H9 (cell line): Measurements from ENCODE around the gene KIF1A. TPM values are rescaled to one million over a fixed set of nuclear protein-coding genes. Genes with fewer than 3 reads are reported as not detected.

Source experiments
- DNase-seq: peaks from one replicate; pipeline ENCODE4 v3.0.0-alpha.2; 2017
- H2AFZ ChIP-seq: one replicate; pipeline ENCODE4 v1.6.1; 2013; ENCODE audit warnings: mild to moderate bottlenecking, low read length, control low read depth, moderate library complexity
- H2AK5ac ChIP-seq: 2 replicates; pipeline ENCODE4 v1.6.1; 2013; ENCODE audit warnings: low read length, control low read depth, mixed read lengths; ENCODE audit not compliant: insufficient read length
- H2BK120ac ChIP-seq: one replicate; pipeline ENCODE4 v1.6.1; 2013; ENCODE audit warnings: low read depth, mild to moderate bottlenecking, low read length, control low read depth, inconsistent platforms; ENCODE audit not compliant: poor library complexity, severe bottlenecking
- H2BK12ac ChIP-seq: 2 replicates; pipeline ENCODE4 v1.6.1; 2013; ENCODE audit warnings: low read length, control low read depth, mixed read lengths, low read depth; ENCODE audit not compliant: insufficient read length
- H2BK15ac ChIP-seq: 2 replicates; pipeline ENCODE4 v1.6.1; 2013; ENCODE audit warnings: low read depth, low read length, control low read depth
- H2BK20ac ChIP-seq: one replicate; pipeline ENCODE4 v1.6.1; 2013; ENCODE audit warnings: low read depth, mild to moderate bottlenecking, low read length, control low read depth, inconsistent platforms; ENCODE audit not compliant: poor library complexity, severe bottlenecking
- H2BK5ac ChIP-seq: 2 replicates; pipeline ENCODE4 v1.6.1; 2013; ENCODE audit warnings: low read length, control low read depth, mixed read lengths; ENCODE audit not compliant: insufficient read length
- H3K14ac ChIP-seq: 2 replicates; pipeline ENCODE4 v1.6.1; 2013; ENCODE audit warnings: low read length, control low read depth; ENCODE audit not compliant: insufficient read depth
- H3K18ac ChIP-seq: 2 replicates; pipeline ENCODE4 v1.6.1; 2013; ENCODE audit warnings: low read depth, mild to moderate bottlenecking, mixed read lengths, low read length, control low read depth; ENCODE audit not compliant: insufficient read length
- H3K23ac ChIP-seq: 2 replicates; pipeline ENCODE4 v1.6.1; 2013; ENCODE audit warnings: low read length, control low read depth, mixed read lengths, low read depth; ENCODE audit not compliant: insufficient read length
- H3K23me2 ChIP-seq: 2 replicates; pipeline ENCODE4 v1.6.1; 2013; ENCODE audit warnings: low read depth, mild to moderate bottlenecking, mixed read lengths, low read length, control low read depth; ENCODE audit not compliant: insufficient read length, poor library complexity, severe bottlenecking
- H3K27ac ChIP-seq: 2 replicates; pipeline ENCODE4 v1.5.1; 2013; ENCODE audit warnings: low read length, control low read depth, mixed read lengths, low read depth; ENCODE audit not compliant: insufficient read length
- H3K27me3 ChIP-seq: 2 replicates; pipeline ENCODE4 v1.6.1; 2013; ENCODE audit warnings: low read length, control low read depth, inconsistent platforms; ENCODE audit not compliant: insufficient read depth
- H3K4ac ChIP-seq: 2 replicates; pipeline ENCODE4 v1.6.1; 2013; ENCODE audit warnings: low read depth, mild to moderate bottlenecking, control low read depth, inconsistent platforms, low read length, moderate library complexity
- H3K4me1 ChIP-seq: 2 replicates; pipeline ENCODE4 v1.6.1; 2013; ENCODE audit warnings: low read length, control low read depth, inconsistent platforms; ENCODE audit not compliant: insufficient read depth
- H3K4me2 ChIP-seq: 2 replicates; pipeline ENCODE4 v1.6.1; 2013; ENCODE audit warnings: low read length, control low read depth, mixed read lengths; ENCODE audit not compliant: insufficient read length, insufficient read depth
- H3K56ac ChIP-seq: 2 replicates; pipeline ENCODE4 v1.6.1; 2013; ENCODE audit warnings: low read depth, mild to moderate bottlenecking, mixed read lengths, low read length, control low read depth; ENCODE audit not compliant: insufficient read length
- H3K79me1 ChIP-seq: 2 replicates; pipeline ENCODE4 v1.6.1; 2013; ENCODE audit warnings: low read depth, mild to moderate bottlenecking, moderate library complexity, low read length, control low read depth, inconsistent platforms; ENCODE audit not compliant: insufficient read depth, poor library complexity, severe bottlenecking
- H3K79me2 ChIP-seq: 2 replicates; pipeline ENCODE4 v1.6.1; 2013; ENCODE audit warnings: low read length, control low read depth, inconsistent platforms; ENCODE audit not compliant: insufficient read depth
- H3K9ac ChIP-seq: 2 replicates; pipeline ENCODE4 v1.6.1; 2013; ENCODE audit warnings: low read length, control low read depth, mixed read lengths; ENCODE audit not compliant: insufficient read length; ENCODE audit errors: extremely low read depth
- H3K9me3 ChIP-seq: one replicate; pipeline ENCODE4 v1.6.1; 2013; ENCODE audit warnings: low read depth, low read length, inconsistent platforms; ENCODE audit not compliant: control insufficient read depth
- H3T11ph ChIP-seq: one replicate; pipeline ENCODE4 v1.6.1; 2013; ENCODE audit warnings: mild to moderate bottlenecking, low read length, control low read depth, inconsistent platforms
- H4K20me1 ChIP-seq: one replicate; pipeline ENCODE4 v1.6.1; 2013; ENCODE audit not compliant: control insufficient read depth, insufficient read length, insufficient read depth
- H4K5ac ChIP-seq: 2 replicates; pipeline ENCODE4 v1.6.1; 2013; ENCODE audit warnings: low read depth, mild to moderate bottlenecking, mixed read lengths, low read length, control low read depth; ENCODE audit not compliant: insufficient read length
- H4K8ac ChIP-seq: replicated peaks from 2 replicates; pipeline ENCODE4 v1.6.1; 2013; ENCODE audit warnings: low read length, control low read depth, mixed read lengths, low read depth; ENCODE audit not compliant: insufficient read length
- H4K91ac ChIP-seq: 2 replicates; pipeline ENCODE4 v1.6.1; 2013; ENCODE audit warnings: low read depth, mild to moderate bottlenecking, moderate library complexity, mixed read lengths, low read length, control low read depth; ENCODE audit not compliant: insufficient read length
- H3K27ac Mint-ChIP-seq, 3 experiments: 2 replicates in 2 of 3; 3 replicates in 1 of 3; pipeline ENCODE4 v1.8.0; 2020 to 2021; ENCODE audit warnings: mixed read lengths in 3 of 3, mild to moderate bottlenecking in 1 of 3, moderate library complexity in 1 of 3
- H3K27me3 Mint-ChIP-seq: 2 replicates; pipeline ENCODE4 v1.8.0; 2021; ENCODE audit warnings: low read depth, mild to moderate bottlenecking, moderate library complexity, mixed read lengths
- H3K36me3 Mint-ChIP-seq, 3 experiments: 2 replicates in 2 of 3; 3 replicates in 1 of 3; pipeline ENCODE4 v1.8.0; 2020 to 2021; ENCODE audit warnings: low read depth in 3 of 3, mixed read lengths in 3 of 3; ENCODE audit not compliant: insufficient read depth in 1 of 3
- H3K4me1 Mint-ChIP-seq, 2 experiments: 2 replicates each; pipeline ENCODE4 v1.8.0; 2020; ENCODE audit warnings: mixed read lengths in 2 of 2
- H3K4me3 Mint-ChIP-seq, 2 experiments: 2 replicates in 1 of 2; 3 replicates in 1 of 2; pipeline ENCODE4 v1.8.0; 2020 to 2021; ENCODE audit warnings: mild to moderate bottlenecking in 2 of 2, mixed read lengths in 2 of 2, moderate library complexity in 1 of 2
- H3K9me3 Mint-ChIP-seq, 2 experiments: 2 replicates in 1 of 2; 3 replicates in 1 of 2; pipeline ENCODE4 v1.8.0; 2020; ENCODE audit warnings: mild to moderate bottlenecking in 2 of 2, mixed read lengths in 2 of 2, moderate library complexity in 1 of 2
- WGBS: extraction: QIAGEN DNeasy Blood & Tissue Kit; methylation state at CpG from one replicate; pipeline ENCODE4 v1.1.7; 2013; ENCODE audit warnings: missing lambda C conversion rate, low lambda C conversion rate, mixed read lengths; ENCODE audit not compliant: insufficient read length; ENCODE audit errors: extremely low coverage; 5-methylcytosine and 5-hydroxymethylcytosine counted together
- total RNA-seq: library from RNA; stranded (reverse); gene quantifications from 2 replicates; pipeline ENCODE4 v1.2.1, GENCODE V29; 2021
- TF ChIP-seq, protein P1 (sequence below): fragments of 200-600 bp; sonication (generic); conservative IDR thresholded peaks from 3 replicates; pipeline ENCODE4 v1.8.0; 2021; ENCODE audit warnings: antibody characterized with exemption, mild to moderate bottlenecking

KIF1A gene
- total RNA-seq, 1 experiment from 2014 or later: 204 TPM

GRCh38 chr2:240786871-240787311 lies 33.1 kb downstream of the KIF1A start:
- H3K4me2 ChIP-seq: no peak overlapping the region

More at GRCh38 chr2:240786871-240787311, 33.1 kb downstream of the KIF1A start:
- Histone ChIP-seq H4K20me1 (no peaks in the 10 kb centered on the region), H2BK15ac (no peak overlapping the region), H2AFZ (no peak overlapping the region), H3T11ph (no peak overlapping the region), H3K4me1 (no peaks in the 10 kb centered on the region), H3K23me2 (no peaks in the 10 kb centered on the region), H3K18ac (no peak overlapping the region), H3K79me2 (peaks cover 2% of the 10 kb centered on the region; the same call in 1 of the 2 replicates), H3K9ac (no peak overlapping the region), H3K79me1 (peaks cover 8% of the 10 kb centered on the region), H3K9me3 (no peaks in the 10 kb centered on the region), H3K4ac (no peak overlapping the region), H4K8ac (no peak overlapping the region), H3K56ac (no peak overlapping the region), H3K14ac (no peak overlapping the region), H3K27ac (no peak overlapping the region), H2AK5ac (no peak overlapping the region), H2BK20ac (no peak overlapping the region), H2BK5ac (no peak overlapping the region), H2BK12ac (no peak overlapping the region), H4K91ac (no peak overlapping the region), H4K5ac (no peak overlapping the region), H3K27me3 (no peaks in the 10 kb centered on the region), H3K23ac (no peak overlapping the region), H2BK120ac (no peak overlapping the region)
- Mint-ChIP-seq H3K36me3 (peaks cover 12 to 57% (median 55%) of the 10 kb centered on the region in 3 experiments), H3K9me3 (no peaks in the 10 kb centered on the region), H3K27ac (no peak overlapping the region), H3K4me3 (no peak overlapping the region), H3K4me1 (no peaks in the 10 kb centered on the region), H3K27me3 (no peaks in the 10 kb centered on the region)
- no peak for DNase-seq
- TF ChIP-seq, protein P1, sequence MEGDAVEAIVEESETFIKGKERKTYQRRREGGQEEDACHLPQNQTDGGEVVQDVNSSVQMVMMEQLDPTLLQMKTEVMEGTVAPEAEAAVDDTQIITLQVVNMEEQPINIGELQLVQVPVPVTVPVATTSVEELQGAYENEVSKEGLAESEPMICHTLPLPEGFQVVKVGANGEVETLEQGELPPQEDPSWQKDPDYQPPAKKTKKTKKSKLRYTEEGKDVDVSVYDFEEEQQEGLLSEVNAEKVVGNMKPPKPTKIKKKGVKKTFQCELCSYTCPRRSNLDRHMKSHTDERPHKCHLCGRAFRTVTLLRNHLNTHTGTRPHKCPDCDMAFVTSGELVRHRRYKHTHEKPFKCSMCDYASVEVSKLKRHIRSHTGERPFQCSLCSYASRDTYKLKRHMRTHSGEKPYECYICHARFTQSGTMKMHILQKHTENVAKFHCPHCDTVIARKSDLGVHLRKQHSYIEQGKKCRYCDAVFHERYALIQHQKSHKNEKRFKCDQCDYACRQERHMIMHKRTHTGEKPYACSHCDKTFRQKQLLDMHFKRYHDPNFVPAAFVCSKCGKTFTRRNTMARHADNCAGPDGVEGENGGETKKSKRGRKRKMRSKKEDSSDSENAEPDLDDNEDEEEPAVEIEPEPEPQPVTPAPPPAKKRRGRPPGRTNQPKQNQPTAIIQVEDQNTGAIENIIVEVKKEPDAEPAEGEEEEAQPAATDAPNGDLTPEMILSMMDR: no peak
- no CpG with 5 or more reads among the region's 17 CpGs for whole genome bisulfite sequencing
